Activated naive CD8-positive, alpha-beta T cell treated with anti-CD3 and anti-CD28 coated beads, Interleukin-2, amount 10 ng/mL, durations not matched to agents 7 days and 5 days (primary cell): ENCODE data around the gene FAM236C. TPM values are rescaled to one million over a fixed set of nuclear protein-coding genes. Genes with fewer than 3 reads are reported as not detected.
A peak's percentile ranks its signal among the peaks of the same experiment; 100 is the strongest.
"Not testable (repeated sequence)": the region's sequence is repeated elsewhere in the genome, so short reads cannot be mapped to it uniquely, and the experiment has no call there.

Experiments used
- ATAC-seq: fragments of 150-1000 bp; cut with Tn5 transposase; one replicate; pipeline ENCODE4 v1.10.0; 2021; ENCODE audit warnings: low read depth, moderate library complexity
- POLR2A ChIA-PET: fragments of 350-600 bp; sonication (Branson Sonifier 250); formaldehyde crosslinking; loops from one replicate; lab custom pipeline; 2021; ENCODE audit warnings: antibody characterized with exemption; lab: Charles Lee
- DNase-seq: peaks from one replicate; pipeline ENCODE4 v3.0.0; 2021
- H3K27ac Mint-ChIP-seq: one replicate; pipeline ENCODE4 v1.8.0; 2022; ENCODE audit warnings: mild to moderate bottlenecking, mixed read lengths
- H3K27me3 Mint-ChIP-seq: one replicate; pipeline ENCODE4 v1.8.0; 2022; ENCODE audit warnings: mild to moderate bottlenecking, moderate library complexity, mixed read lengths
- H3K36me3 Mint-ChIP-seq: one replicate; pipeline ENCODE4 v1.8.0; 2021; ENCODE audit warnings: mild to moderate bottlenecking, mixed read lengths
- H3K4me1 Mint-ChIP-seq: one replicate; pipeline ENCODE4 v1.8.0; 2021; ENCODE audit warnings: mixed read lengths
- H3K4me3 Mint-ChIP-seq: one replicate; pipeline ENCODE4 v1.8.0; 2022; ENCODE audit warnings: mild to moderate bottlenecking, moderate library complexity, mixed read lengths
- H3K9me3 Mint-ChIP-seq: one replicate; pipeline ENCODE4 v1.8.0; 2021; ENCODE audit warnings: mixed read lengths
- total RNA-seq, 2 experiments: library from RNA; stranded (reverse); gene quantifications; one replicate each; pipeline ENCODE4 v1.2.3, GENCODE V29; 2021

Gene FAM236C
- total RNA-seq = not detected

DNA sequence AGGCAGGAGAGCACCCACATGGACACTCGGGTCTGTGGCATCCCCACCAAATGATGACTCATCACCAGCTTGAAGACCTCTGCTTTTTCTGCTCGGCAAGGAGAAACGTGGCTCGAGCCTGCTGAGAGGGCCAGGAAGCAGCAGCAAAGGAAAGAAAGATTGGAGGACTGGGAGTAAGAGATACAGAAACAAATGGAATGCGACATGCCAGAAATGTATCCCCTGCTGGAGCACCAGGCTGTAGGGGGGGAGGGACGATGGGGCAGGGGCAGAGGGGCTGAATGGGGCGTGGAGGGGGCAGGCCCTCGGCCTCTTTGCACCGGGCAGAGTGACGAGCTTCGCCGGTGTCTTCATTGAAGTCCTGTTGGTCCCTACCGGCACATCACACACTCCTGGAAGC lies at the start of gene FAM236C:
TSS of gene FAM236C (plus strand) at position 301 of the 400 bp plus-strand sequence. CDS start 100 bp downstream, outside the sequence.
- H3K27me3 Mint-ChIP-seq, H3K36me3 Mint-ChIP-seq, H3K27ac Mint-ChIP-seq, POLR2A ChIA-PET, DNase-seq, H3K4me3 Mint-ChIP-seq, ATAC-seq, H3K9me3 Mint-ChIP-seq, H3K4me1 Mint-ChIP-seq: not testable (repeated sequence)

DNA sequence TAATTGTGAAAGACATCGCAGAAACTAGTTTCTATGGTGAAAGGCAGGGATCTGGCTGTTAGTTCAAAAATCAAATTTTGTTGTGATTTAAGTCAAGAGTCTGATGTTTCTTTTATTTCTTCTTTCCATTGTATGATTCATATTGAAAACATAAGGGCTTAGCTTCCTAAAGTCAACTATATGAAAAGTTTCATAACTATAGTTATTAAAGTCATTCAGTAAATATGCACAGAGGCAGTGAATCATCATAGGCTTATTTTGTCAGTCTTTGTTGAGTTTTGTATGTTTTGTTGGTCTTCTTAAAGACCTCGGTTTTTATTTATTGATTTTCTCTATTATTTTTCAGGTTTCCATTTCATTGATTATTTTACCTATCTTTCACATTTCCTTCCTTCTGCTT lies 29.5 kb upstream of the FAM236C start:
- H3K36me3 Mint-ChIP-seq, ATAC-seq, DNase-seq, H3K4me1 Mint-ChIP-seq, H3K27ac Mint-ChIP-seq, H3K27me3 Mint-ChIP-seq, H3K9me3 Mint-ChIP-seq, POLR2A ChIA-PET, H3K4me3 Mint-ChIP-seq: not testable (repeated sequence)

DNA sequence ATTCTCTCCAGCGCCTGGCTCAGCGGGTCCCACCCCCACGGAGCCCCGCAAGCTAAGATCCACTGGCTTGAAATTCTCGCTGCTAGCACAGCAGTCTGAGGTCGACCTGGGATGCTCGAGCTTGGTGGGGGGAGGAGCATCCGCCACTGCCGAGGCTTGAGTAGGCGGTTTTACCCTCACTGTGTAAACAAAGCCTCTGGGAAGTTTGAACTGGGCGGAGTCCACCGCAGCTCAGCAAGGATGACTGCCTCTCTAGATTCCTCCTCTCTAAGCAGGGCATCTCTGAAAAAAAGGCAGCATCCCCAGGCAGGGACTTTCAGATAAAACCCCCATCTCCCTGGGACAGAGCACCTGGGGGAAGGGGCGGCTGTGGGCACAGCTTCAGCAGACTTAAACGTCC lies 22.7 kb upstream of the FAM236C start:
- POLR2A ChIA-PET, H3K27ac Mint-ChIP-seq, H3K36me3 Mint-ChIP-seq, H3K9me3 Mint-ChIP-seq, H3K4me1 Mint-ChIP-seq, DNase-seq, H3K27me3 Mint-ChIP-seq, ATAC-seq, H3K4me3 Mint-ChIP-seq: not testable (repeated sequence)

DNA sequence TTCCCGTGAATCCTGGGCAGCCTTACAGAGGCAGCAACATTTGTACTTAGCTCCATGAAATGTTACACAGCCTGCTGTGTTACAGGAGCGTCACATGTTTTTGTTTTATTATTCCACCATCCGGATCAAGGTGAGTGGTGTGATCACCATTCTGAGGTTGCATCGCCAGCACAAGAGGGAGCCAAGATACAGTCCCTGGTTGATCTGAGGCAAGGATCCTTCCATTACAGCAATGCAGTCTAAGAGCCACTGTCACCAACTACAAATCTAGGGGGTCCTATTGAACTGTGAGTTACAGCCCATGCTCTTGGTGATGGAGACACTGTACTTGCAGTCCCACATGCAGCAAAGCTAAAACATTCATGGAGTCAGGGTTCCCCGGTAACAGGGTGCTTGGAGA lies 3.7 kb downstream of the FAM236C start:
- POLR2A ChIA-PET, DNase-seq, H3K4me1 Mint-ChIP-seq, H3K27ac Mint-ChIP-seq, H3K9me3 Mint-ChIP-seq, H3K36me3 Mint-ChIP-seq, H3K4me3 Mint-ChIP-seq, ATAC-seq, H3K27me3 Mint-ChIP-seq: not testable (repeated sequence)

DNA sequence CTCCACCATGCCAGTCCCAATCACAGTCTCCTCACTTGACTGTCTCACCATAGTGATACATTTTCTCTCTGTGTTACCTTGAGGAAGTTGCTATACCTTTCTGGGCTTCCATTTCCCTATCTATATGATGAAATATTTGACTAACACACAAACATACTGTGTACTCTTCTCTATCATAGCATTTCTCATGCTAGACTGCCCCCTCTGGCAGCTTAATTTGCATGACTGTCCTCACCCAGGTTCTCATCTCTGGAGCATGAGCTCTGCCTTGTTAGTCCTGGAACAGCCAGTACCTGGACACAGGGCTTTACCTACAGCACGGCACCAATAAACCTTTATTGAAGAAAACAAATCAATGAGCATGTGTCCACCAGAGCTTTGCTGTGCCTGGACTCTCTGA lies 19.9 kb downstream of the FAM236C start:
- POLR2A ChIA-PET, DNase-seq, H3K36me3 Mint-ChIP-seq, H3K9me3 Mint-ChIP-seq, H3K4me3 Mint-ChIP-seq, H3K27ac Mint-ChIP-seq, ATAC-seq, H3K27me3 Mint-ChIP-seq, H3K4me1 Mint-ChIP-seq: not testable (repeated sequence)

DNA sequence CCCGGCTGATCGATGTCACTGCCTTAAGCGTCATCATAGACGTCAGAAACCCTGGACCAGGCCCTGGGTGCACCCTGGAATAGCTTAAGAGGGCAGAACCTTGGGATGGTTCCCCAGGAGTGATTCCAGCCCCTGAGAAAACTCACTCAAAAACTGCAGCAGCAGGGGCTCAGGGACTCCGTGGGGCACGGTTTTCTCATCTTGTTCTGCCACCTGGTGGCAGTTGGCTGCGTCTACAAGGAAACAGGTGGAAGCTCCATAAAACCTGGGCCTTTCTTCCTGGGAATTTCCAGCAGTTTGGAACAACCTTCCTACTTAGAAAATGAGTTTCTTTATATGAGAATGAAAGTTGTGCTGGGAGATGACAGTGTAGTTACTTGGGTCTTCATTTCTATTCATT lies 24.0 kb downstream of the FAM236C start:
- ATAC-seq, H3K27ac Mint-ChIP-seq, POLR2A ChIA-PET, H3K27me3 Mint-ChIP-seq, H3K4me1 Mint-ChIP-seq, H3K4me3 Mint-ChIP-seq, H3K9me3 Mint-ChIP-seq, DNase-seq, H3K36me3 Mint-ChIP-seq: not testable (repeated sequence)

DNA sequence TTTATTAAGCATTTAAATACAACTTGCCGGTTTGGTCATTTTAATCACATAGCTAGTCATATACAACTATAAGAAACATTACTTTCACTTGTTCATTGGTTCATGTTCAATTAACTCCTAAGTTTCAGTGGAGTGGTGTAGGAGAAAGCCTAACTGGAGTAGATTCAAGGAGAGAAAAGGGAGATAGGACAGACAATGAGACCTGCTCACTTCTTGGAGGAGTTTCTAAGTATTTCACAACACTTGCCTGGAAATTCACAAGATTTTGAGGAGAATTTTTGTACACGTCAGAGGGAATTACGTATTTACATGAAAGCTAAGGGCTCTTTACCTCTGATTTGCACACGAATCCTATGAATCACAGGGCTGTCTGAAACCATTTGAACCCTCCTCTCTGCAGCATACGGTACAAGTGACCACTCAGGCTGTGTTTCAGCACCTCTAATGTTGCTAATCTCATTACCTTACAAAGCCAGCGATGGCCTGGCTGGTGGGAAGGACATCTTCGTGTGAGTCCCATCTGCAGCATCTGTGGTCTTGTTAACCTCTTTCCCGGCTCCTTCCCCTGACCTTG lies 24.6 kb downstream of the FAM236C start:
- H3K27me3 Mint-ChIP-seq, DNase-seq, H3K27ac Mint-ChIP-seq, H3K4me3 Mint-ChIP-seq, H3K36me3 Mint-ChIP-seq, ATAC-seq, H3K9me3 Mint-ChIP-seq, POLR2A ChIA-PET, H3K4me1 Mint-ChIP-seq: not testable (repeated sequence)

DNA sequence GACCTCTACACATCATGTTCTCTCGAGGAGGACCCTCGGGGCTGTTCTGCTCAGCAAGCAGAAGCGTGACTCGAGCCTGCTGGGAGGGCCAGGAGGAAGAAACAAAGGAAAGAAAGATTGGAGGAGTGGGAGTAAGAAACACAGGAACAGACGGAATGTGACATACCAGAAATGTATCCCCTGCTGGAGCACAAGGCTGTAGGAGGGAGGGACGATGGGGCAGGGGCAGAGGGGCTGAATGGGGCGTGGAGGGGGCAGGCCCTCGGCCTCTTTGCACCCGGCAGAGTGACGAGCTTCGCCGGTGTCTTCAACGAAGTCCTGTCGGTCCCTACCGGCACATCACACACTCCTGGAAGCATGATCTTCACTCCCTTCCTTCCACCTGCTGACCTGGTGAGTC lies 25.5 kb downstream of the FAM236C start, which contains the start of gene FAM236A:
TSS of gene FAM236A (plus strand) at position 301 of the 400 bp plus-strand sequence. CDS start at position 358, 57 bp downstream.
- H3K36me3 Mint-ChIP-seq, POLR2A ChIA-PET, ATAC-seq, H3K4me1 Mint-ChIP-seq, H3K27me3 Mint-ChIP-seq, H3K27ac Mint-ChIP-seq, H3K4me3 Mint-ChIP-seq, H3K9me3 Mint-ChIP-seq, DNase-seq: not testable (repeated sequence)

DNA sequence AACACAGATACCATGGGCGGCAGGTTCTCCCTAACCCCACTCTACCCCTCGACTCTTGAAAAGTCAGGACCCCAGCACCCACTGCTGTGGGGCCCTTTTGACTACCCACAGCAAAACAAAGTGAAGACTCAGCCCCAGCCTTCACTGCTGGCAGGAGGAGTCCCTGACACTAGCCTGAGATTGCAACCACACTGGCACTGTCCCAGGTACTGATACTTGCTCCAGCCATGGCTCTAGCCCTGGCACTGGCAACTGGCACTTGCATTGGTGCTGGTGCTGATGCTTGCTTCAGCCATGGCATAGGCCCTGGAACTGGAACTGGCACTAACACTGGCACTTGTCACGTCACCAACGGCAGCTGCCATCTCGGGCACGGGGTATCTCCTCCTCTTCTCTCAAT lies 29.9 kb downstream of the FAM236C start:
- H3K9me3 Mint-ChIP-seq, ATAC-seq, H3K4me1 Mint-ChIP-seq, H3K36me3 Mint-ChIP-seq, H3K27ac Mint-ChIP-seq, H3K4me3 Mint-ChIP-seq, H3K27me3 Mint-ChIP-seq, DNase-seq, POLR2A ChIA-PET: not testable (repeated sequence)

DNA sequence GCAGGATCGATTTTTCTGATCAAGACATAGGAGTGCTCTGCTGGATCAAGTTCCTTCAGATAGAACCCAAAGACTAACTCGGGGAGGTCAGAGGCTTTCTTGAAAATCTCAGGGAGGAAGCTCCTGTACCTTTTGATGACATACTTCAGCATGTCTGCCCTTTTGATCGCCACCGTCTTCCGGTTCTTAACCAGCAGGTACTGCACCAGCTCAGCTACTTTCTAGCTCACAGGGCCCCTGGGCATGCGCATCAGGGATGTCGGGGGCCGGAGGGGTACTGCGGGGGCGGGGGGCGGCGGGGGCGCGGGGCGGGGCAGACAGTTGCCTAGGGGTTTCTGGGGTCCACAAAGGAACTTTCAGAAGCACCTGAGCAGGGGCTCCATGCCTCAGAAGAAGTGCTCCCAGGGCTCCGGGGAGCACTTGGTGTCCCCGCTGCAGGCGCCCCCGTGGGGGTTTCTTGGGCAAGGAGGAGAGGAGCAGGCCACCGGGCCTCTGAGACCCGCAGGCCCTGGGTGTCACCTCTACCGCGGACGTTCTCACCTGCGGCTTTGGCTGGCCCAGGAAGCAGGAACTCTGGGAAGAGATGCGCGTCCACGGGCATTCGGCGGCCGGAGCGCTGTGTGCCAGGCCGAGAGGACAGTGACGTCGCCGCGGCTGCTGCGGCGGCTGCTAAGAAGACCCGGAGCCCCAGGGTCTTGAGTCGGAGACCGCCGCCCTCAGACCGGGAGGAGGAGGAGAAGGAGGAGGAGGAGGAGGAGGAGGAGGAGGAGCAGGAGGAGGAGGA lies 30.8 kb downstream of the FAM236C start:
- H3K4me3 Mint-ChIP-seq, H3K27me3 Mint-ChIP-seq, DNase-seq, H3K9me3 Mint-ChIP-seq, H3K27ac Mint-ChIP-seq, H3K36me3 Mint-ChIP-seq, H3K4me1 Mint-ChIP-seq, POLR2A ChIA-PET: not testable (repeated sequence)
- peak; percentile 87 for ATAC-seq

DNA sequence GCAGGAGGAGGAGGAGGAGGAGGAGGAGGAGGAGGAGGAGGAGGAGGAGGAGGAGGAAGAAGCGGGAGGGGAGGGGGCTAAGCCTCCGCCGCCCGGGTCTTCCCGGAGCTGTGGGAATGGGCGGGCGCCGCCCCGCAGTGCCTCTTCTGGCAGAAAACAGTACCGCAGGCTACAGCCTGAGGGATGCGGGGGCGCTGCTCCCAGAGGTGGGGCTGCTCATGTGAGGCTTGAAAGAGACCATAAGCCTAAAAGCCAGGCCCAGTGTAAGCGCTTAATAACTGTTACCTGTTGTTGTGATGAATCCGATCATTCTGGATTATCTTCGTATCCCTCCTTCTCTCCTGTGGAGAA lies 31.4 kb downstream of the FAM236C start, which contains the start of gene DMRTC1:
TSS of gene DMRTC1 (minus strand) at position 19 of the 351 bp plus-strand sequence. CDS start 68,143 bp downstream, outside the sequence.
- ATAC-seq = peak; percentile 78
- DNase-seq, H3K27ac Mint-ChIP-seq, H3K4me3 Mint-ChIP-seq, H3K36me3 Mint-ChIP-seq, H3K27me3 Mint-ChIP-seq, H3K9me3 Mint-ChIP-seq, H3K4me1 Mint-ChIP-seq, POLR2A ChIA-PET: not testable (repeated sequence)

DNA sequence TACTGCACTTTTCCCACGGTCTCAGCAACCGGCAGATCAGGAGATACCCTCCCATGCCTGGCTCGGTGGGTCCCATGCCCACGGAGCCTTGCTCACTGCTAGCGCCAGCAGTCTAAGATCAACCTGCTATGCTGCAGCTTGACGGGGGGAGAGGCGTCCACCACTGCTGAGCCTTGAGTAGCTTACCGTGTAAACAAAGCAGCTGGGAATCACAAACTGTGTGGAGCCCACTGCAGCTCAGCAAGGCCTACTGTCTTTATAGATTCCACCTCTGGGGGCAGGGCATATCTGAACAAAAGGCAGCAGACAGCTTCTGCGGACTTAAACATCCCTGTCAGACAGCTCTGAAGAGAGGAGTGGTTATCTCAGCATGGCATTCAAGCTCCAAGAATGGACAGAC lies 47.6 kb downstream of the FAM236C start:
- POLR2A ChIA-PET, H3K27me3 Mint-ChIP-seq, H3K36me3 Mint-ChIP-seq, H3K4me3 Mint-ChIP-seq, ATAC-seq, H3K4me1 Mint-ChIP-seq, H3K27ac Mint-ChIP-seq, DNase-seq, H3K9me3 Mint-ChIP-seq: not testable (repeated sequence)
